Measurements from ENCODE around the gene GABPB2.

GRCh38 chr1:151054971-151055547, 15.5 kb upstream of the GABPB2 start:
- no peak for TF ChIP-seq CTCF (IDR thresholded peaks at IDR 0.05)
- no peak for TF ChIP-seq RXRA (IDR thresholded peaks at IDR 0.05; ENCODE audit: borderline replicate concordance, low read depth)
- TF ChIP-seq REST (IDR thresholded peaks at IDR 0.05; ENCODE audit: low read depth, low read length): no peak
- TF ChIP-seq FOXM1 (IDR thresholded peaks at IDR 0.05; ENCODE audit: low read depth): no peak
- no peak for TF ChIP-seq MAX (IDR thresholded peaks at IDR 0.05; ENCODE audit: low read depth)
- TF ChIP-seq EP300 (IDR thresholded peaks at IDR 0.05; ENCODE audit: borderline replicate concordance in 1 of 2, low read depth in 1 of 2, low read length in 1 of 2): no peak
- TF ChIP-seq ELF1 (IDR thresholded peaks at IDR 0.05): no peak
- TF ChIP-seq RAD21 (IDR thresholded peaks at IDR 0.05; ENCODE audit: low read length): no peak

Measured in SK-N-SH (cell line).